Measurements from ENCODE around the gene TUBAL3.

- TF ChIP-seq POLR2A (IDR thresholded peaks at IDR 0.05) (no peak), CTCF (IDR thresholded peaks at IDR 0.05) (no peak)
These were observed 36.5 kb upstream of the TUBAL3 start for GRCh38 chr10:5441106-5441505.
